Measurements from ENCODE around the gene PID1.

PID1 gene

GRCh38 chr2:229041691-229042090 lies 229.4 kb downstream of the PID1 start:
- H3K27me3 ChIP-seq (ENCODE audit: control insufficient read depth, insufficient read depth, low read length), result no peaks in the 10 kb centered on the region
- H3K9me3 ChIP-seq (ENCODE audit: control insufficient read depth, low read depth, low read length), result no peaks in the 10 kb centered on the region
- H3K4me3 ChIP-seq (ENCODE audit: low read length), result no peak overlapping the region
- no peaks in the 10 kb centered on the region for H3K36me3 ChIP-seq (ENCODE audit: control insufficient read depth, low read depth, low read length)
- H3K4me1 ChIP-seq (ENCODE audit: control insufficient read depth, low read depth, low read length), result no peaks in the 10 kb centered on the region
- no peak overlapping the region for H3K27ac ChIP-seq (ENCODE audit: low read length)
- H3K9ac ChIP-seq (ENCODE audit: low read length), result no peak overlapping the region

- H3K27ac ChIP-seq (ENCODE audit: low read length), result no peak overlapping the region
- no peak overlapping the region for H3K4me3 ChIP-seq (ENCODE audit: low read length)
- H3K36me3 ChIP-seq (ENCODE audit: control insufficient read depth, low read depth, low read length), result no peaks in the 10 kb centered on the region
- no peaks in the 10 kb centered on the region for H3K27me3 ChIP-seq (ENCODE audit: control insufficient read depth, insufficient read depth, low read length)
- no peak overlapping the region for H3K9ac ChIP-seq (ENCODE audit: low read length)
- no peaks in the 10 kb centered on the region for H3K4me1 ChIP-seq (ENCODE audit: control insufficient read depth, low read depth, low read length)
- no peaks in the 10 kb centered on the region for H3K9me3 ChIP-seq (ENCODE audit: control insufficient read depth, low read depth, low read length)
Observed at GRCh38 chr2:229037621-229038020, 233.5 kb downstream of the PID1 start.

- H3K9ac ChIP-seq (ENCODE audit: low read length), result no peak overlapping the region
- H3K4me3 ChIP-seq (ENCODE audit: low read length), result no peak overlapping the region
- H3K36me3 ChIP-seq (ENCODE audit: control insufficient read depth, low read depth, low read length), result no peaks in the 10 kb centered on the region
- no peaks in the 10 kb centered on the region for H3K9me3 ChIP-seq (ENCODE audit: control insufficient read depth, low read depth, low read length)
- no peaks in the 10 kb centered on the region for H3K27me3 ChIP-seq (ENCODE audit: control insufficient read depth, insufficient read depth, low read length)
- no peak overlapping the region for H3K27ac ChIP-seq (ENCODE audit: low read length)
- no peaks in the 10 kb centered on the region for H3K4me1 ChIP-seq (ENCODE audit: control insufficient read depth, low read depth, low read length)
Observed at GRCh38 chr2:229033816-229034215, 237.3 kb downstream of the PID1 start.

GRCh38 chr2:229032608-229033234 lies 238.4 kb downstream of the PID1 start:
- H3K27me3 ChIP-seq (ENCODE audit: control insufficient read depth, insufficient read depth, low read length), result no peaks in the 10 kb centered on the region
- no peaks in the 10 kb centered on the region for H3K36me3 ChIP-seq (ENCODE audit: control insufficient read depth, low read depth, low read length)
- H3K9me3 ChIP-seq (ENCODE audit: control insufficient read depth, low read depth, low read length), result no peaks in the 10 kb centered on the region
- H3K4me1 ChIP-seq (ENCODE audit: control insufficient read depth, low read depth, low read length), result no peaks in the 10 kb centered on the region
- H3K4me3 ChIP-seq (ENCODE audit: low read length), result no peak overlapping the region
- no peak overlapping the region for H3K9ac ChIP-seq (ENCODE audit: low read length)
- H3K27ac ChIP-seq (ENCODE audit: low read length), result no peak overlapping the region

- no peaks in the 10 kb centered on the region for H3K36me3 ChIP-seq (ENCODE audit: control insufficient read depth, low read depth, low read length)
- no peaks in the 10 kb centered on the region for H3K9me3 ChIP-seq (ENCODE audit: control insufficient read depth, low read depth, low read length)
- no peaks in the 10 kb centered on the region for H3K4me1 ChIP-seq (ENCODE audit: control insufficient read depth, low read depth, low read length)
- no peaks in the 10 kb centered on the region for H3K27me3 ChIP-seq (ENCODE audit: control insufficient read depth, insufficient read depth, low read length)
- H3K4me3 ChIP-seq (ENCODE audit: low read length), result no peak overlapping the region
- no peak overlapping the region for H3K27ac ChIP-seq (ENCODE audit: low read length)
- no peak overlapping the region for H3K9ac ChIP-seq (ENCODE audit: low read length)
Observed at GRCh38 chr2:229027353-229028105, 243.6 kb downstream of the PID1 start.

- Histone ChIP-seq H3K27ac (ENCODE audit: low read length) (no peak overlapping the region), H3K27me3 (ENCODE audit: control insufficient read depth, insufficient read depth, low read length) (no peaks in the 10 kb centered on the region), H3K4me3 (ENCODE audit: low read length) (no peak overlapping the region), H3K4me1 (ENCODE audit: control insufficient read depth, low read depth, low read length) (no peaks in the 10 kb centered on the region), H3K9ac (ENCODE audit: low read length) (no peak overlapping the region), H3K36me3 (ENCODE audit: control insufficient read depth, low read depth, low read length) (no peaks in the 10 kb centered on the region), H3K9me3 (ENCODE audit: control insufficient read depth, low read depth, low read length) (no peaks in the 10 kb centered on the region)
Observed at GRCh38 chr2:229025653-229026052, 245.4 kb downstream of the PID1 start.

- no peak overlapping the region for H3K9ac ChIP-seq (ENCODE audit: low read length)
- H3K9me3 ChIP-seq (ENCODE audit: control insufficient read depth, low read depth, low read length), result no peaks in the 10 kb centered on the region
- H3K4me1 ChIP-seq (ENCODE audit: control insufficient read depth, low read depth, low read length), result no peaks in the 10 kb centered on the region
- H3K4me3 ChIP-seq (ENCODE audit: low read length), result no peak overlapping the region
- no peak overlapping the region for H3K27ac ChIP-seq (ENCODE audit: low read length)
- H3K27me3 ChIP-seq (ENCODE audit: control insufficient read depth, insufficient read depth, low read length), result no peaks in the 10 kb centered on the region
- no peaks in the 10 kb centered on the region for H3K36me3 ChIP-seq (ENCODE audit: control insufficient read depth, low read depth, low read length)
Observed at GRCh38 chr2:229022652-229023051, 248.4 kb downstream of the PID1 start.

- H3K27ac ChIP-seq (ENCODE audit: low read length), result no peak overlapping the region
- no peaks in the 10 kb centered on the region for H3K27me3 ChIP-seq (ENCODE audit: control insufficient read depth, insufficient read depth, low read length)
- H3K4me1 ChIP-seq (ENCODE audit: control insufficient read depth, low read depth, low read length), result no peaks in the 10 kb centered on the region
- H3K9me3 ChIP-seq (ENCODE audit: control insufficient read depth, low read depth, low read length), result no peaks in the 10 kb centered on the region
- no peak overlapping the region for H3K4me3 ChIP-seq (ENCODE audit: low read length)
- no peak overlapping the region for H3K9ac ChIP-seq (ENCODE audit: low read length)
- H3K36me3 ChIP-seq (ENCODE audit: control insufficient read depth, low read depth, low read length), result no peaks in the 10 kb centered on the region
Observed at GRCh38 chr2:229022071-229022470, 249.0 kb downstream of the PID1 start.

- no peaks in the 10 kb centered on the region for H3K9me3 ChIP-seq (ENCODE audit: control insufficient read depth, low read depth, low read length)
- H3K36me3 ChIP-seq (ENCODE audit: control insufficient read depth, low read depth, low read length), result no peaks in the 10 kb centered on the region
- H3K4me3 ChIP-seq (ENCODE audit: low read length), result no peak overlapping the region
Observed at GRCh38 chr2:229009816-229010215, 261.3 kb downstream of the PID1 start.

GRCh38 chr2:229003256-229003655 lies 267.8 kb downstream of the PID1 start:
- Histone ChIP-seq H3K36me3 (ENCODE audit: control insufficient read depth, low read depth, low read length) (no peaks in the 10 kb centered on the region), H3K27me3 (ENCODE audit: control insufficient read depth, insufficient read depth, low read length) (no peaks in the 10 kb centered on the region), H3K4me1 (ENCODE audit: control insufficient read depth, low read depth, low read length) (no peaks in the 10 kb centered on the region), H3K9ac (ENCODE audit: low read length) (no peak overlapping the region), H3K9me3 (ENCODE audit: control insufficient read depth, low read depth, low read length) (peaks cover 21% of the 10 kb centered on the region), H3K27ac (ENCODE audit: low read length) (no peak overlapping the region), H3K4me3 (ENCODE audit: low read length) (no peak overlapping the region)

More at GRCh38 chr2:229009816-229010215, 261.3 kb downstream of the PID1 start:
- H3K27me3 ChIP-seq (ENCODE audit: control insufficient read depth, insufficient read depth, low read length), result no peaks in the 10 kb centered on the region
- H3K27ac ChIP-seq (ENCODE audit: low read length), result no peak overlapping the region
- H3K9ac ChIP-seq (ENCODE audit: low read length), result no peak overlapping the region
- H3K4me1 ChIP-seq (ENCODE audit: control insufficient read depth, low read depth, low read length), result no peaks in the 10 kb centered on the region

GRCh38 chr2:229001196-229001595 lies 269.9 kb downstream of the PID1 start:
- H3K9ac ChIP-seq (ENCODE audit: low read length), result no peak overlapping the region
- no peak overlapping the region for H3K4me3 ChIP-seq (ENCODE audit: low read length)
- no peaks in the 10 kb centered on the region for H3K36me3 ChIP-seq (ENCODE audit: control insufficient read depth, low read depth, low read length)
- H3K4me1 ChIP-seq (ENCODE audit: control insufficient read depth, low read depth, low read length), result no peaks in the 10 kb centered on the region
- H3K27ac ChIP-seq (ENCODE audit: low read length), result no peak overlapping the region
- H3K9me3 ChIP-seq (ENCODE audit: control insufficient read depth, low read depth, low read length), result peaks cover 21% of the 10 kb centered on the region
- H3K27me3 ChIP-seq (ENCODE audit: control insufficient read depth, insufficient read depth, low read length), result no peaks in the 10 kb centered on the region

GRCh38 chr2:228999326-228999725 lies 271.8 kb downstream of the PID1 start:
- no peak overlapping the region for H3K9ac ChIP-seq (ENCODE audit: low read length)
- peaks cover 21% of the 10 kb centered on the region for H3K9me3 ChIP-seq (ENCODE audit: control insufficient read depth, low read depth, low read length)
- H3K4me1 ChIP-seq (ENCODE audit: control insufficient read depth, low read depth, low read length), result no peaks in the 10 kb centered on the region
- no peak overlapping the region for H3K4me3 ChIP-seq (ENCODE audit: low read length)
- no peaks in the 10 kb centered on the region for H3K27me3 ChIP-seq (ENCODE audit: control insufficient read depth, insufficient read depth, low read length)
- H3K36me3 ChIP-seq (ENCODE audit: control insufficient read depth, low read depth, low read length), result no peaks in the 10 kb centered on the region
- no peak overlapping the region for H3K27ac ChIP-seq (ENCODE audit: low read length)

Data from iPS-18a (cell line).